ENCODE data around the gene SMAD3. TPM values are rescaled to one million over a fixed set of nuclear protein-coding genes. Genes with fewer than 3 reads are reported as not detected.

Gene SMAD3
- total and polyA plus RNA-seq, 2 of the 4 experiments (the other 2 are of a cell fraction) = 71.0 to 177 TPM

GRCh38 chr15:67198157-67198754 is 132.9 kb downstream of the SMAD3 start:
- in situ Hi-C loops (cut with MboI; ENCODE audit: low sequenced_read_pairs) (loop anchor here (10.0 kb wide), 1 partner anchor 253 kb away; no protein-coding TSS in a partner anchor), dilution Hi-C loops (cut with HindIII; ENCODE audit: low sequenced_read_pairs, unreplicated experiment) (no loop called here), intact Hi-C loops (cut with micrococcal nuclease) (loop anchor here (1.0 to 5.0 kb wide), 2 partner anchors 252 to 639 kb away; no protein-coding TSS in a partner anchor)
- H2BK120ac ChIP-seq (ENCODE audit: low read depth, low read length) = peak overlapping the region; percentile 10
- 100% methylated on average over 2 of the region's 7 CpGs; no CpG with 5 or more reads in 1 of the 2 experiments for WGBS, 2 experiments (ENCODE audit: extremely low coverage in 2 of 2, insufficient read length in 1 of 2)
- peaks cover 4 to 36% of the 10 kb centered on the region in 2 experiments; a peak in 3 of 4 replicates for H3K79me1 ChIP-seq (ENCODE audit: low read depth in 1 of 2, low read length in 2 of 2)
- H4K20me1 ChIP-seq (ENCODE audit: insufficient read depth, low read length) = peaks cover 22% of the 10 kb centered on the region; the same call in 1 of the 2 replicates
- peak overlapping the region; percentile 48 for H3K23ac ChIP-seq (ENCODE audit: low read depth, low read length)
- peak overlapping the region; percentile 17; the same call in 1 of the 3 replicates for H2BK15ac ChIP-seq (ENCODE audit: low read depth, low read length)
- POLR2A ChIA-PET (ENCODE audit: unreplicated experiment) = no interaction called here
- no peak overlapping the region for H2AFZ ChIP-seq (replicated peaks; ENCODE audit: low read length, poor library complexity)
- H3K9me3 ChIP-seq (ENCODE audit: control insufficient read depth, insufficient read depth, low read length) = no peaks in the 10 kb centered on the region
- H3K27ac ChIP-seq (ENCODE audit: insufficient read depth, low read length) = peak overlapping the region; percentile 47
- DNase-seq = no peak
- H2BK5ac ChIP-seq (ENCODE audit: low read depth, low read length, poor library complexity, severe bottlenecking) = peak overlapping the region; percentile 60
- H3K4me3 ChIP-seq (ENCODE audit: insufficient read depth, low read depth, low read length) = no peak overlapping the region
- peaks cover 17% of the 10 kb centered on the region for H3K36me3 ChIP-seq (ENCODE audit: control insufficient read depth, insufficient read depth, low read length)
- H4K91ac ChIP-seq (ENCODE audit: insufficient read depth, low read depth, low read length) = peak overlapping the region; percentile 12; the same call in 1 of the 2 replicates
- TF ChIP-seq RCOR1 (IDR thresholded peaks at IDR 0.05; ENCODE audit: insufficient replicate concordance, low read length) (no peak), POLR2A (IDR thresholded peaks at IDR 0.05; ENCODE audit: low read depth, low read length) (no peak), MAFK (IDR thresholded peaks at IDR 0.05; ENCODE audit: low read depth, low read length) (peak; percentile 53), MAZ (IDR thresholded peaks at IDR 0.05; ENCODE audit: borderline replicate concordance, low read depth, low read length) (no peak)
- peak overlapping the region in 1 of 2 experiments; percentile 54; a peak in 3 of 4 replicates for H4K8ac ChIP-seq (ENCODE audit: low read depth in 2 of 2, low read length in 2 of 2)
- no peak overlapping the region for H2AK9ac ChIP-seq (replicated peaks; ENCODE audit: low read depth, low read length, poor library complexity)
- H4K5ac ChIP-seq (ENCODE audit: low read depth, low read length) = peak overlapping the region; percentile 40
- peak overlapping the region; percentile 59 for H3K18ac ChIP-seq (ENCODE audit: low read depth, low read length)
- peak overlapping the region; percentile 32; the same call in 1 of the 2 replicates for H3K14ac ChIP-seq (replicated peaks; ENCODE audit: low read depth, low read length)
- ATAC-seq (ENCODE audit: low read depth) = no peak
- H2AK5ac ChIP-seq (ENCODE audit: low read depth, low read length) = peak overlapping the region; percentile 72
- H3K4me2 ChIP-seq (ENCODE audit: low read depth, low read length) = no peak overlapping the region
- BruUV-seq (replicated peaks) = no TSS peak
- H3K56ac ChIP-seq (ENCODE audit: extremely low read depth, insufficient read depth, low read length) = no peak overlapping the region
- H3K4ac ChIP-seq (ENCODE audit: low read depth, low read length) = peak overlapping the region; percentile 59
- peak overlapping the region; percentile 54 for H2BK20ac ChIP-seq (ENCODE audit: low read depth, low read length)
- H3K4me1 ChIP-seq (ENCODE audit: control insufficient read depth, insufficient read depth, low read length) = peaks cover 33% of the 10 kb centered on the region
- no peaks in the 10 kb centered on the region for H3K27me3 ChIP-seq (ENCODE audit: control insufficient read depth, insufficient read depth, low read length)
- H3K9ac ChIP-seq (ENCODE audit: low read depth, low read length) = no peak overlapping the region
- CTCF ChIA-PET = no interaction called here
- peaks cover 45% of the 10 kb centered on the region for H3K9me1 ChIP-seq (ENCODE audit: insufficient read depth, low read length)
